Activated CD4-positive, alpha-beta T cell treated with anti-CD3 and anti-CD28 coated beads for 1 hour (primary cell): ENCODE data around the gene RHEB.

Experiments used
- DNase-seq: peaks from one replicate; pipeline ENCODE4 v3.0.0-alpha.2; 2020

Gene RHEB

DNA sequence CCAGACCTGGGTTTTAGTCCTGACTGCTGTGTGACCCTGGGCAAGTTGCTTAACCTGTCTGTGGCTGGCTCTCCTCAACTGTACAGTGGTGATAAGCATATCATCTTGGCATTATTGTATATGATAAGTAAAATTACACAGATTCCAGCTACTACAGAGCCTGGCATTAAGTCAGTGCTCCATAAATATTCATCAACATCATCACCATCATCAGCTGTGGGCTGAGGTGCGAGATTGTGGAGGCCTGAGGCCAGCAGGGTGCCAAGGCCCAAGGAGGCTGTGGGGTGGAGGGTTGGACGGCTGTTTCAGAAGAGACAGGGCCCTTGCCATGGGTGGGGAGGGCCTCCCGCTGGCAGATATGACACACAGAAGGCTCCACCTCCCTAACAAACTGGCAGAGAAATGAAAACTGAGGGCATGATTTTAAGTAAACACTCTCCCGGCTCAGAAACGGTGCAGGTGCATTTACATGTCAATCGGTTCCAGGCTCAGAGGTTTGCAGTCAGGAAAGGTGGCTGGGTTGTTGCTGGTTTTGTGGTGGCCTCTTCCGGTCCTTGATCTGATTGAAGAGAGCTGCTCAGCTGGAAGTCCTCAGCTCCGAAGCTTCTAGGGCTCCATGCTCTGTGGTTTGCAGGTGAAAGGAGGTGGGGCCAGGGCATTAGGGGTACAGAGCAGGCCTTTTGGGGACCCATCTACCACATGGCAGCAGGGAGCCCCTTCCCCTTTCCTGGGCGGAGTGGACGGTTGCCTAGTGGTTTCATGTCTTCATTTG lies 89.9 kb downstream of the RHEB start:
- peak; percentile 42 for DNase-seq

DNA sequence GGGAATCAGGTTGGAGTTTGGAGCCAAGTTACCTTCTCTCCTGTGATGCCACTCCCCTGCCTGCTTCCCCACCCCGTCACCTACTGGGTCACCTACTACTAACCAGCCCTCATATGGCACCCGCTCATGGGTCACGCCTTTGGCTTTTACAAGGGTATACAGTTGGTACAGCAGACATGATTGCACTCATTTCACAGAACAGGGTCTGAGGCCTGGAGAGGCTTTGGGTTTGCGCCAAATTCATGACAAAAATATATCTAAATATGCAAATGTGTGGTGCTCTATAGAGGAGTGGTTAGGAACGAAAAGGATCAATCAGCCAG lies 90.5 kb downstream of the RHEB start:
- DNase-seq: no peak

DNA sequence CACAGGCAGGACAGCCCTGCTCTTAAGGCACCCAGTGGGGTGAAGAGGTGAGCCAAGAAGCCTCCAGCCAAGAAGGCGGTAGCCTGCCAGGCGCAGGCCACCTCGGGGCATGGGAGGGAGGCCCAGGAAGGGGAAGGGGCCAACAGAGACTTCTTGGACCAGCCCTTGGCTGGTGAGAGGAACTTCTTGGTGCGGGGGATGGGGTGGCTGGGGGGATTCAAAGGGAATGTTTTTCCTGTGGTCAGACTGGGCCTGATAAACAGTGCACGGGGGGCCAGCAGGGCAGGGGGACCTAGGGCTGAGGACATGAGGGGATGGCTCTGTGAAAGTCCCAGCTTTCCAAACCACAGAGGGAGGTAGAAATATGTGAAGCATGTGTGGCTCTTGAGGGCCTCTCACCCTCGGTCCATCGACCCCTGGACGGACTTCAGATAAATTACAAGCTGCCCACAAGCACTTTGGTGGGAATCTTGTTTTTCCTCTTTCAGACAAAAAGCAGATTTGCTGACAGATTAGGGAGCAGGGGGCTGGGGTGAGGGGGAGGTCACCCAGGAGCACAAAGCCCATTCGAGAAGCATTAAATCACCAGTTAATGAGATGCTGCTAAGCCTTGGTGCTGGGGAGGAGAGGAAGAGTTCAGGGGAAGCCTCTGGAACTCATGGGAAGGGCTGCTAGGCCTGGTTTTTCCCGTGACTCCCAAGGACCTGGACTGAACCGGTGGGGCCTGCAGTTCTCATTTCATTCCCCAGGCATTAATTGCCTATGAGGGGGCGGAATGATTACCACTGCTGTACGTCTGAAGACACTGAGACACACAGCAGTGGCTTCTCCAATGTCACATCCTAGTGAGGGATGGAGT lies 91.1 kb downstream of the RHEB start:
- no peak for DNase-seq

DNA sequence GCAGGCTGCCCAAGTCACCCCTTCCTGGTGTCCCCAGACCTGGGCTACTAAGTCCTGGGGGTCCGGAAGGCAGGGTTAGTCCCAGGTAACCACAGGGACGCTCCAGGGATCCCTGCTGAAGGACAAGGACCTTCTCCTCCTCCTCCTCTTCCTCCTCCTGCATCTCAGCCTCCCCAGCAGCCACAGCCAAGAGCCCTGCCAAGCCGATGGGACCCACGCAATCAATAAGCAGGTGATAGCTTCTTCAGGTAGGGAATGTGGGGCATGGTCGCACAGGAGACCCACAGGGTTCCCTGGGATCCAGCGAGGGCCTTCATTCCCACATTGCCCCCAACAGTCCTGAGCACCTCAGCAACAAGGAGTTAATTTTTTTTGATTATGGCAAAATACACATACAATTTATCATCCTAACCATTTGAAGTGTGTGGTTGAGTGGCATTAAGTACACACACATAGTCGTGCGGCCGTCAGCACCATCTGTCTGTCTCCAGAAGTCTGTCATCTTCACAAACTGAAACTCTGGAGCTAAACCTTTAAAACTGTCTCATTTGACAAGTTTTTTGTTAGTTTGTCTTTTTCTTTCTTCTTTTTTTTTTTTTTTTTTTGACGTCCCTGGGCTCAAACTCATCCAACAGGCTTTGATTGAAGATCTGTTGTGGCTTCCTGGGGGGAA lies 91.9 kb downstream of the RHEB start:
- no peak for DNase-seq

DNA sequence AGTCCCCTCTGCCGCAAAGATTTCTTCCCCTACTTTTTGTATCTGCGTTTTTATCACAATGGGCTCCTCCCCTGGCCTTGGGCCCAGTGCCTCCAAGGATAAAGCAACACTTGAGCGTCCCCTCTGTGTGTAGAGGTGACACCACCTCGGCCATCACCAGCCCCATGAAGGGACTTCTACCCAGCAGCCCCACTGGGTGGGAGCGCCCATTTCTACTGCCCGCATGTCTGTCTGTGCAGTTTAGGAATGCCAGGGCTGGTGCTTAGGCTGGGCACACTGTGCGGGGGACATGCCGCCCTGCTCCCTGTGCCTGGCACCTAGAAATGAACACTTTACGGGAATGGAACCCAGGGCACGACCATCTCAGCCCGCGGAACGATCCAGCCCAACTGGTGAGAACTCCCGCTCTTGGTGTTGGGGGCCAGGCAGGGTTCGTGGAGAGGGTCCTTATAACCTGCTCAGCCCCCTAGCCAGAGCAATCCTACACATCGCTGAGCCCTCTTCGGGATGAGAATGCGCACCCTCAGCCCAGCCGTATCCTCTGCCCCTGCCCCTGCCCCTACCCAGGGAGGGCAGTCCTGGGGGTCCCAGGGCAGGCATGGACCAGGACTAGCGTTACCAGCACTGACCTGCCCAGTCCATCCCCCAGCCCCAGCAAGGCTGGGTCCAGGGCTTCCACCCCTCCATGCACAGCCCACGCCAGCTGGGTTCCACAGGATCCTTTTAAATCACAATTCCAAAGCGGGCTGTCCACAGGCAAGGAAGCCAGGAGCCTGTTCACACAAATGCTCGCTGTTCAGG lies 92.6 kb downstream of the RHEB start:
- DNase-seq: no peak

DNA sequence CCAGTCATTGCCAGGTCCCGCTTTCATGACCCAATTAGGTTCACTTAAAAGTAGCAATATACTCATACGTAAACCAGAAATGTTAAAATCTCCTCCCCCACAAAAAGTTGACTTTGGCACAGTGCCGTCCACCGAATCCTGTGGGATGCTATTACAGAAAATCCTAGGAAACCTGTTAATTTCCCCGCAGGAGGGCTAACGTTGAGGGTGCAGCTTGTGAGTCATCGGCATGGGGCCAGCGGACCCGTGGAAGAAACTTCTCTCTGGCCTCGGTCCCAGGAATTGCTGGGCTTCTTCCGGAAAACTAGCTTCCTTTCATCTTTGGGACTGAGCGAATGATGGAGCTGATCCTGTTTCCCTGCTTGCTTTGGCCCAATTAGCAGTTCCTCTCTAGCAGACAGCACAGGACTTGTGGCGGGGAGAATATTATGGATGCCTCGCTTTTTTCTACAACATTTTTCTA lies 93.2 kb downstream of the RHEB start:
- no peak for DNase-seq

DNA sequence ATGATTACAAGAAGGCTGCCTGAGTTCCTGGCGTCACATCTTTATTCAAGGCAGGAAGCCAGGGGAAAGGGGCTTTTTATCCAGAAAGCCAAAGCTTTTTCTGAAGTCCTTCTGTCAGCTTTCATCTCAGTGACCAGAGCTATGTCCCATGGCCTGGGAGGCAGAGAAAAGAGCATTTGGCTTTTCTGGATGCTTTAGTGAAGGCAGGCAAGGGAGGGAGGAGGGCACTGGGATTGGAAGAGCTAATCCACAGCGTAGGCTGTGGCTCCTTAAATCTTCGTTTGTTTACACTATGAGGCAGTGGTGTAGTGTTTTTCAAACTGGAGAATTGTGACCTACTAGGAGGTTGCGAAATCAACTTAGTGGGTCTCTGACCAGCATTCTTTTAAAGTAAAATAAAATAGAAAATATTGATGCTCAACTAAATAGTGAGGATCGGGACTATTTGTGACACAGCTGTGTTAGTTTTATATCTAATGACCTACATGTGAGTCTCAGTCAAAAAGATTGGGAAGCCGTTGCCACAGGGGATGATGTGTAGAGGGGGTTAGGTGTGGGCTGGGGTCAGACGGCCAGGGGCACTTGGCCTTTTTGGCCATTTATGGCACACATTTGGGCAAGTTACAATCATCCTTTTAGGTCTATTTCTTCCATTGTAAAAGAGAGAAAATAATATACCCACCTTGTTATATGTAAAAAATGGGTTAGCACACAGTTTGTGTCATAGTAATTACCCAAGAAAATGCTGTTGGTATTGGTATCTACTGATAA lies 93.8 kb downstream of the RHEB start:
- no peak for DNase-seq

DNA sequence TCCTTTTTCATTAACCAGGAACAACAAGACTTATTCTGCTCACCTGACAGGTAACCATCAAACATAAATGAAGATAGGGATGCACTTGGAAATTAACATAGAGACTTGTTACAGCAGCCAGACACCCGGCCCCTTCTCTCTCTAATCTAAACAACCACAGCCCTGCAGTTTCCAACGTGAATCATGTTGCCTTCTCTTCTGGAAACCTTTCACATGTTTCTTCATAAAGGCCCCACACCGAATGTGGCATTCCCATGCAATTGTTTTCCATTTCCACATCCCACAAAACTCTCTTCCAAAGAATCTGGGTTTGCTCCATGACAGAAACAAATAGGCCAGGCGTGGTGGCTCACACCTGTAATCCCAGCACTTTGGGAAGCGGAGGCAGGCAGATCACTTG lies 94.9 kb downstream of the RHEB start:
- DNase-seq: no peak

DNA sequence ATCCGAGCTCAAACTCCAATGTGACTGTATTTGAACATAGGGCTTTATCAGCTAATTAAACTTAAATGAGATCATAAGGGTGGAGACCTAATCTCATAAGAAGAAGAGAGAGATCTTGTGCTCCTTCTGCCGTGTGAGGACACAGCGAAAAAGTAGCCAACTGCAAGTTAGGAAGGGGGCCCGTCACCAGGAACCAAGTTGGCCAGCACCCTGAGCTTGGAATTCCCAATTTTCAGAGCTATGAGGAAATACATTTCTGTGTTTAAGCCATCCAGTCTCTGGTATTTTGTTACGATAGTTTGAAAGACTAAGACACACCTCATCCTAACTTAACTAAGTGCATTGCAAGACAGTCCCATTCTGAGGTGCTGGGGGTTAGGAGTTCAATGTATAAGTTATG lies 95.8 kb downstream of the RHEB start:
- no peak for DNase-seq

DNA sequence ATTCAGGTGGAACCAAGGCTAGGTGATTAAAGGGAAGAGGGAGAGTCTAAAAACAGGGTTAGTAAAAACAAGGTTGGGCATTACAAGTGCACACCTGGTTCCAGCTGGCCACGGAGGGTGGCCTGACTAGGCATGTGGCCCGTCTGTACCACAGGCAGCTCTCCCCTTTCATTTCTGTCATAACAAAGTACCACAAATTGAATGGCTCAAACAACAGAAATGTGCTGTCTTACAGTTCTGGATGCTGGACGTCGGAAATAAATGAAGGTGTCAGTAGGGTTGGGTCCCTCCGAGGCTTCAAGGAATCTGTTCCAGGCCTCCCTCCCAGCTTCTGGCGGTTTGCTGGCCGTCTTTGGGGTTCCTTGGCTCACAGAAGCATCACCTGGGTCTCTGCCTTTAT lies 96.5 kb downstream of the RHEB start:
- DNase-seq: no peak

DNA sequence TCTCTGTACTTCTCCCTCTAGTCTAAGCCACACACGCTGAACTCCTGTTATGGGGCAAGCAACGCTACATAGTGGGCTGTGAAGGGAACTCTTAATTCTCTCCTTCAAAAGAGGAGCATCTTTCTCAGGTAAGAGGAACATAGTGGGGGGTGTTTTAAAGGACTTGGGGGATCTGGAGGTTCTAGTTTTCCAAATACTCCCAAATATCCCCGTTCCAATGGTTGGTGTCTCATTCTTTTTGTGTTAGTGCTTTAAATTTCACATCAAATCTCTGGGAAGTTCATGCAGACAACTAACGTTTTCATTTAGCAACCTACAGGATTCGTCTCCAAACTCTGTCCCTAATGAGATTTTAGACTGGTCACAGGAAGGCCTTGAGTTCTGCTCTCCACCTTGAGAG lies 97.5 kb downstream of the RHEB start:
- no peak for DNase-seq

DNA sequence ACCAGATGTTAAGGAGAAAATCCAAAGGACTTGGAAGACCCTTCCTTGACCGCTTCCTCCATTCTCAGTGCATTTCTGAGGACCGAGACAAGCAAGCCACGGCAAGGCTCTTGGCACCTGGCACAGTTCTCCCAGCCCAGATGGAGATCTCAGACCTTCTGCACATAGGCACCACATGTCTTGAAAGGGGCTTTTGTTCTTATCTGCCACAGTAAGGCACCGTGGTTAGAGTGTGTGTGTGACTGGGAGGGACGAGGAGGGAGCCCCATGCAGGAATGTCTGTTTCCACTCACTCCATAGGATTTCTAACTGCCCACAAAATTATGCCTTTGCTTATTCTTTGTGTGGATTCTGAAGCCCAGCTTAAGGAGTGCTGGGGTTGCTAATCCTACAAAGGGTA lies 99.6 kb downstream of the RHEB start:
- DNase-seq: no peak

DNA sequence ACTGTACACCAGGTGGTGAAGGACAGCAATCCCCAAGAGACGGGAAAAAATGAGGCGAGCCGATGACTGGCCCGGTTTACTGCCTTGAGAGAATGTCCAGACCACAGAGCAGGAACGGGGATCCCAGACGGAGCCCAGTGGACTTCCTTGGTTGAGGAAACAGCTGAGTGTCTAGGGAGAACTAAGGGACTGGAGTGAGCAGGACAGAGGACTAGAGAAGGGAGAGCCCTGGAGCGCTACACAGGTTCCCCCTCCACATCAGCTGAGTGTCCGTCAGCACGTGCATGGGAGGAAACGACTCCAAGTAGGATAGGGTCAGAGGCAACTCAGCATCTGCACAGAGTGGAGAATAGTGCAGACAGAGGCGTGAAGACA lies 102.8 kb downstream of the RHEB start:
- no peak for DNase-seq

DNA sequence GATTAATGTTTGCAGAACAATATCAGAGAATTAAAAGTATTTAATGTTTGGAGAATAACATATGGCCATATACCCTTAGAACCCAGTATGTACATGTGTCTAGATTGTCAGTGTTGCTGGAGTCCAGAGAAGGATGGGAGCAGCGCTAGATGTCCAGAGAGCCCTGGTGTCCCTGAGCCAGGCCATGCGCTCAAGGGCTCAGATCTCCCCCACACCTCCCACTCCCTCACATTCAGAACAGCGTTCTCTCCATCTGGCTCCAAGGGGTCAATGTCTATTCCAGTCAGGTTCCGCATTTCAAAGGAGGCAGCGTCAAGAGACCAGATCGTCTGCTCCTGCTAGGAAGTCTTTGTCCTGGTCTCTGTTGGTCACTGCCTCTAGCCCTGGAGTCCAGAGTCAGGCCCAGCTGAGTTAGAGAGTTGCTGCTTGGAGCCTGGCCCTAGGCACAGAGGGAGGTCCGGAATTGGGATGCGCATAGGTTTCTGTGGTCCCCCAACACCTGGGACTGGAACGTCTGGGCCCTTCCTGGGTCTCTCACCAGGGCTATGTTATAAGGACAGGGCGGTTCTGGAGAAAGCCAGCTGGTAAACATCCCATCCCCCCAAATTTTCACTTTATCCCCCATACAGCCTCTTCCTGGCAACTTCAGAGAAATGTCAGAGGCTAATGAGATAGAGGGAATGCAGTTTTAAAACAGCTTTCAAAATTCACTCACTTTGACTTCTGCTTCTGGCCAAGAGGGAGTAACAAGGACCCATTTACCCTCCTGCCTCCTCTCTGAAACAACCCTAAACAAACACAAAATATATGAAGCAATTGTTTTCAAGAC lies 103.4 kb downstream of the RHEB start:
- DNase-seq: no peak
